Activated CD4-positive, alpha-beta memory T cell treated with anti-CD3 and anti-CD28 coated beads, Interleukin-2, amount 10 ng/mL, durations not matched to agents 7 days and 5 days (primary cell): Measurements from ENCODE around the gene APOBEC3B. TPM values are rescaled to one million over a fixed set of nuclear protein-coding genes. Genes with fewer than 3 reads are reported as not detected.
"Not testable (repeated sequence)": the region's sequence is repeated elsewhere in the genome, so short reads cannot be mapped to it uniquely, and the experiment has no call there.

Experiments used
- CTCF ChIA-PET: fragments of 350-600 bp; sonication (Branson Sonifier 250); formaldehyde crosslinking; loops from one replicate; lab custom pipeline; 2021; ENCODE audit warnings: antibody characterized with exemption, inconsistent platforms; lab: Charles Lee
- POLR2A ChIA-PET: fragments of 350-600 bp; sonication (Branson Sonifier 250); formaldehyde crosslinking; loops from one replicate; lab custom pipeline; 2021; ENCODE audit warnings: antibody characterized with exemption; lab: Charles Lee
- DNase-seq: peaks from one replicate; pipeline ENCODE4 v3.0.0-alpha.2; 2020
- H3K27ac Mint-ChIP-seq: one replicate; pipeline ENCODE4 v1.8.0; 2021; ENCODE audit warnings: mild to moderate bottlenecking, mixed read lengths
- H3K27me3 Mint-ChIP-seq: one replicate; pipeline ENCODE4 v1.8.0; 2021; ENCODE audit warnings: mixed read lengths
- H3K36me3 Mint-ChIP-seq: one replicate; pipeline ENCODE4 v1.8.0; 2021; ENCODE audit warnings: low read depth, mixed read lengths
- H3K4me1 Mint-ChIP-seq: one replicate; pipeline ENCODE4 v1.8.0; 2021; ENCODE audit warnings: mixed read lengths
- H3K4me3 Mint-ChIP-seq: one replicate; pipeline ENCODE4 v1.8.0; 2021; ENCODE audit warnings: mild to moderate bottlenecking, mixed read lengths
- H3K9me3 Mint-ChIP-seq: one replicate; pipeline ENCODE4 v1.8.0; 2021; ENCODE audit warnings: mixed read lengths
- total RNA-seq, 2 experiments: library from RNA; stranded (reverse); gene quantifications; one replicate each; pipeline ENCODE4 v1.2.3, GENCODE V29; 2021

Gene APOBEC3B
- total RNA-seq, 2 experiments from 2014 or later: 51.6 to 51.9 TPM

- DNase-seq, H3K27ac Mint-ChIP-seq, H3K4me3 Mint-ChIP-seq, H3K9me3 Mint-ChIP-seq, H3K27me3 Mint-ChIP-seq, CTCF ChIA-PET, POLR2A ChIA-PET: not testable (repeated sequence)
- Mint-ChIP-seq H3K4me1 (peaks cover 23% of the 10 kb centered on the region), H3K36me3 (peaks cover 24% of the 10 kb centered on the region)
Measured at GRCh38 chr22:39037071-39037470, 54.9 kb downstream of the APOBEC3B start.

DNA sequence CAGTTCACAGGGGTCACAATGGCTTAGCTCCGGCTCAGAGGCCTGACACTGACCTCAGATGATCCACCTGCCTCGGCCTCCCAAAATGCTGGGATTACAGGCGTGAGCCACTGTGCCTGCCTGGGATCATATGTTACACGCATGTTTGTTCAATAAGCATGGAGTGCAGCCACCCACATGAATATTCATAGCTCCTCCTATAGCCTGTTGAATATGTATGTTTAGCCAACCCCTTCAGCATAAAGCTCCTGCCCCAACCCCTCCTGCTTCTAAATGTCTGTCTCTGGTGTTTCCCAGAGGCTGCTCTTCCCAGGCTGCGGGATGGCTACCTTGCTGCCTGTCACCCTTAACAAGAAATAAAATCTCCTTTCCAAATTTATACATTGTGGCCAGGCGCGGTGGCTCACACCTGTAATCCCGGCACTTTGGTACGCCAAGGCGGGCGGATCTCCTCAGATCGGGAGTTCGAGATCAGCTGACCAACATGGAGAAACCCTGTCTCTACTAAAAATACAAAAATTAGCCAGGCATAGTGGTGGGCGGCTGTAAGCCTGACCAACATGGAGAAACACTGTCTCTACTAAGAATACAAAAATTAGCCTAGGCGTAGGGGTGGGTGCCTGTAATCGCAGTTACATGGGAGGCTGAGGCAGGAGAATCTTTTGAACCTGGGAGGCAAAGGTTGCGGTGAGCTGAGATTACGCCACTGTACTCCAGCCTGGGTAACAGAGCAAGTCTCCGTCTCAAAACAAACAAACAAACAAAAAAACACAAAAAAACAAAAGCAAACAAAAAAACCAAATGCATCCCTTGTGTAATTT, 57.4 kb downstream of the APOBEC3B start:
- H3K27ac Mint-ChIP-seq: peak overlapping the region; percentile 76
- peak overlapping the region; percentile 74 for H3K4me3 Mint-ChIP-seq

GRCh38 chr22:39040155-39040537, 58.0 kb downstream of the APOBEC3B start:
- CTCF ChIA-PET, H3K9me3 Mint-ChIP-seq, DNase-seq, H3K27me3 Mint-ChIP-seq: not testable (repeated sequence)
- H3K4me1 Mint-ChIP-seq: peaks cover 42% of the 10 kb centered on the region
- H3K36me3 Mint-ChIP-seq: peaks cover 24% of the 10 kb centered on the region
- POLR2A ChIA-PET: interaction anchor here (1.8 kb wide), 1 partner anchor 18 kb away, joined by 6 read pairs; no protein-coding TSS in a partner anchor
- H3K27ac Mint-ChIP-seq: peak overlapping the region; percentile 76
- H3K4me3 Mint-ChIP-seq: peak overlapping the region; percentile 74

More for the DNA sequence above, 57.4 kb downstream of the APOBEC3B start:
- POLR2A ChIA-PET: interaction anchor here (1.8 kb wide), 1 partner anchor 17 kb away, joined by 6 read pairs; no protein-coding TSS in a partner anchor
- Mint-ChIP-seq H3K4me1 (peaks cover 38% of the 10 kb centered on the region), H3K36me3 (peaks cover 19% of the 10 kb centered on the region), H3K27me3 (no peaks in the 10 kb centered on the region), H3K9me3 (no peaks in the 10 kb centered on the region)
- CTCF ChIA-PET: no interaction called here
- no peak for DNase-seq

DNA sequence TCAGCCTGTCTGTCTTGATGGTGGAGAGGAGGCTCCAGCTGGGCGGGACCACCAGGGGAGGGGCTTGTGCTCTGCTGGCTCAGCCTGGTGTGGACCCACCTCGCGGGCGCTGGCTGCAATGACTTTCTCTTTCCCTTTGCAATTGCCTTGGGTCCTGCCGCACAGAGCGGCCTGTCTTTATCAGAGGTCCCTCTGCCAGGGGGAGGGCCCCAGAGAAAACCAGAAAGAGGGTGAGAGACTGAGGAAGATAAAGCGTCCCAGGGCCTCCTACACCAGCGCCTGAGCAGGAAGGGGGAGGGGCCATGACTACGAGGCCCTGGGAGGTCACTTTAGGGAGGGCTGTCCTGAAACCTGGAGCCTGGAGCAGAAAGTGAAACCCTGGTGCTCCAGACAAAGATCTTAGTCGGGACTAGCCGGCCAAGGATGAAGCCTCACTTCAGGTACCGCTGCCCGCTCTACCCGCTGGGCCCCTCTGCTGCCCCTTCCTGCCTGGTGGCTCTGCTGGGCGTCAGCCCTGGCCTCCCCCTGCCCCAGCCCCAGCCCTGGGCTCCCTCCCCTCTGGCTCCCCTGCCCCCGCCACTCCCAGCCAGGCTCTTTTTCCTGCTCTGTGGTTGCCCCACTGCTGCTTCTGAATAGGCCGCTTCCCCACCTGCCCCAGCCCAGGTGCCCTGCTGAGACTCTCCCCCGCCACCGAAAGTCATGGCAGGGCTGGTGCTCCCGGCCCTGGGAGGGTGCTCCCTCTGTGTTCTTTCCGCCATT, 58.6 kb downstream of the APOBEC3B start, which contains the start of gene APOBEC3F:
Gene APOBEC3F, plus strand, starts transcription at position 327 of the 759 bp plus-strand sequence. Its CDS starts 97 bp downstream, at position 424.
- CTCF ChIA-PET: interaction anchor here (0.9 kb wide), 1 partner anchor 171 kb away, joined by 3 read pairs; no protein-coding TSS in a partner anchor
- peaks cover 30% of the 10 kb centered on the region for H3K36me3 Mint-ChIP-seq
- H3K9me3 Mint-ChIP-seq, H3K27me3 Mint-ChIP-seq: not testable (repeated sequence)
- peak; percentile 84 for DNase-seq
- peak within 1 kb of the TSS; percentile 86 for H3K27ac Mint-ChIP-seq
- peak within 1 kb of the TSS; percentile 89 for H3K4me3 Mint-ChIP-seq
- POLR2A ChIA-PET: interaction anchor here (1.8 kb wide), 1 partner anchor 19 kb away, joined by 6 read pairs; no protein-coding TSS in a partner anchor
- peaks cover 48% of the 10 kb centered on the region for H3K4me1 Mint-ChIP-seq

GRCh38 chr22:39041908-39042307, 59.8 kb downstream of the APOBEC3B start:
- no peaks in the 10 kb centered on the region for H3K9me3 Mint-ChIP-seq
- no peaks in the 10 kb centered on the region for H3K27me3 Mint-ChIP-seq
- H3K4me3 Mint-ChIP-seq: peak overlapping the region; percentile 89
- H3K36me3 Mint-ChIP-seq: peaks cover 40% of the 10 kb centered on the region
- ChIA-PET POLR2A (no interaction called here), CTCF (interaction anchor here (0.9 kb wide), 1 partner anchor 172 kb away, joined by 3 read pairs; no protein-coding TSS in a partner anchor)
- no peak for DNase-seq
- H3K27ac Mint-ChIP-seq: peak overlapping the region; percentile 86
- peaks cover 48% of the 10 kb centered on the region for H3K4me1 Mint-ChIP-seq

Other genes with a start within 250 kb of the APOBEC3B start
- gene SUN2, start 226.3 kb upstream of the APOBEC3B start, total RNA-seq: 100 to 1,000 TPM; 498 to 500 TPM
- gene DNAL4, start 188.2 kb upstream of the APOBEC3B start, total RNA-seq: 1 to 10 TPM; 8.0 to 8.4 TPM
- gene NPTXR, start 138.3 kb upstream of the APOBEC3B start, total RNA-seq: 1 to 10 TPM in 1 of 2 experiments, under 1 TPM in 1; 0.91 to 1.3 TPM
- 10 to 100 TPM; 76.5 TPM for gene CBX6, start 110.1 kb upstream of the APOBEC3B start, total RNA-seq
- not detected for gene APOBEC3A, start 24.7 kb upstream of the APOBEC3B start, total RNA-seq
- 100 to 1,000 TPM; 146 to 157 TPM for gene APOBEC3C, start 31.9 kb downstream of the APOBEC3B start, total RNA-seq
- gene APOBEC3D, start 38.8 kb downstream of the APOBEC3B start, total RNA-seq: 10 to 100 TPM; 58.2 to 58.9 TPM
- 10 to 100 TPM; 36.4 to 42.2 TPM for gene APOBEC3F, start 58.5 kb downstream of the APOBEC3B start, total RNA-seq
- gene APOBEC3G, start 94.9 kb downstream of the APOBEC3B start, total RNA-seq: 100 to 1,000 TPM; 145 to 146 TPM
- 100 to 1,000 TPM; 126 to 128 TPM for gene APOBEC3H, start 114.9 kb downstream of the APOBEC3B start, total RNA-seq
- 10 to 100 TPM; 24.9 to 25.0 TPM for gene CBX7, start 170.3 kb downstream of the APOBEC3B start, total RNA-seq